ENCODE results near the gene GIMAP4. TPM values are rescaled to one million over a fixed set of nuclear protein-coding genes. Genes with fewer than 3 reads are reported as not detected.

GIMAP4 gene
- total RNA-seq, 1 experiment from 2014 or later, result not detected

DNA sequence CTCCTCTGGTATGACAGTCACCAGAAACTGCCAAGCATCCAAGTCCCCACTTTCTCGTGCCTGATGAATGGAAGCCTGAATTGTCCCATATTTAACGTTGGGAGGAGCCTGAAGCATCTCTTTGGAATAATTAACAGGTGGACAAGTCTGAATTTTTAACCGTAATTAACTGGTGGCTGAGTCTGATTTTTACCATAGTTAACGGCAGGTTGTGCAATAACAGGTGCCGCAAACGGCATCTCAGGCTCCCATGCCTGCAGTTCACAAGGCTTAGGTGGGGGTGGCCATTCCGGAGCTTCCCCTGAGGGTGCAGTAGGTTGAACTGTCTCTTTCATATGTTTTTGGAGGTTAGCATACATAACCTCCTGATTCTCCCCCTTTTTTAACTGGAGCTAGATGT, 2.0 kb upstream of the GIMAP4 start:
- H3K4me1 ChIP-seq (ENCODE audit: insufficient read depth, low read length, poor library complexity, severe bottlenecking), result no peaks in the 10 kb centered on the region
- POLR2A ChIA-PET (ENCODE audit: low non-redundant PET), result no interaction called here
- H3K4me3 ChIP-seq (ENCODE audit: low read depth, low read length, poor library complexity, severe bottlenecking), result no peak overlapping the region
- no peak for DNase-seq (ENCODE audit: low spot score)
- no peak for TF ChIP-seq EZH2 (IDR thresholded peaks at IDR 0.05; ENCODE audit: borderline replicate concordance, low read depth, low read length, poor library complexity, severe bottlenecking)
- no peak for TF ChIP-seq CTCF (conservative IDR thresholded peaks at IDR 0.05; ENCODE audit: low read depth, low read length)
- intact Hi-C loops (cut with micrococcal nuclease; ENCODE audit: unreplicated experiment), result no loop called here
- no peaks in the 10 kb centered on the region for H3K9me3 ChIP-seq (ENCODE audit: low read depth, low read length, poor library complexity, severe bottlenecking)
- no TSS peak for BruUV-seq (replicated peaks)
- no peaks in the 10 kb centered on the region for H3K27me3 ChIP-seq (replicated peaks; ENCODE audit: insufficient read depth, low read depth, low read length, poor library complexity)
- H3K36me3 ChIP-seq (ENCODE audit: insufficient read depth, low read length, poor library complexity, severe bottlenecking), result no peaks in the 10 kb centered on the region
- no peak overlapping the region for H3K27ac ChIP-seq (ENCODE audit: low read depth, low read length, poor library complexity, severe bottlenecking)
- CTCF ChIA-PET, result no interaction called here

DNA sequence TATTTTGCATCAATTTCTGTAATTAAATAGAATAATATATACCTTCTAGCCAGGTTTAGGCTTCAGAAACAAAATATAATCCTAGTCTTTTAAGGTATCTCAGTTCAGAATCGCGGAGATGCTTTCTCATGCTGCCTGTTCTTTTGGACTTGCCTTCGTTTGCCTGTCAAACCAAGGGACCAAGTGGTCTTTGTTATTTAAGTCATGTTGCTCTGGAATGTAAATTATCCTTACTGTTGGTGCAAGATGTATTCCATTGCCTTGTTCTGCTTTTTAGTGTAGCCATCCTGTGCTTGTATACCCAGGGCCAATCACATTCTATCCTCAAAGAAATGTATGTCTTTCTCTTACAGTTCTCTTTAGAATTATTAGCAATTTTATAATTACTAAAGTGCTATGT, 1.1 kb upstream of the GIMAP4 start:
- Histone ChIP-seq H3K4me1 (ENCODE audit: insufficient read depth, low read length, poor library complexity, severe bottlenecking) (no peaks in the 10 kb centered on the region), H3K27me3 (replicated peaks; ENCODE audit: insufficient read depth, low read depth, low read length, poor library complexity) (no peaks in the 10 kb centered on the region), H3K4me3 (ENCODE audit: low read depth, low read length, poor library complexity, severe bottlenecking) (no peak overlapping the region), H3K9me3 (ENCODE audit: low read depth, low read length, poor library complexity, severe bottlenecking) (no peaks in the 10 kb centered on the region), H3K27ac (ENCODE audit: low read depth, low read length, poor library complexity, severe bottlenecking) (no peak overlapping the region), H3K36me3 (ENCODE audit: insufficient read depth, low read length, poor library complexity, severe bottlenecking) (no peaks in the 10 kb centered on the region)
- ChIA-PET CTCF (no interaction called here), POLR2A (ENCODE audit: low non-redundant PET) (no interaction called here)
- TF ChIP-seq EZH2 (IDR thresholded peaks at IDR 0.05; ENCODE audit: borderline replicate concordance, low read depth, low read length, poor library complexity, severe bottlenecking) (no peak), CTCF (conservative IDR thresholded peaks at IDR 0.05; ENCODE audit: low read depth, low read length) (no peak)
- DNase-seq (ENCODE audit: low spot score), result no peak
- no TSS peak for BruUV-seq (replicated peaks)
- intact Hi-C loops (cut with micrococcal nuclease; ENCODE audit: unreplicated experiment), result no loop called here

DNA sequence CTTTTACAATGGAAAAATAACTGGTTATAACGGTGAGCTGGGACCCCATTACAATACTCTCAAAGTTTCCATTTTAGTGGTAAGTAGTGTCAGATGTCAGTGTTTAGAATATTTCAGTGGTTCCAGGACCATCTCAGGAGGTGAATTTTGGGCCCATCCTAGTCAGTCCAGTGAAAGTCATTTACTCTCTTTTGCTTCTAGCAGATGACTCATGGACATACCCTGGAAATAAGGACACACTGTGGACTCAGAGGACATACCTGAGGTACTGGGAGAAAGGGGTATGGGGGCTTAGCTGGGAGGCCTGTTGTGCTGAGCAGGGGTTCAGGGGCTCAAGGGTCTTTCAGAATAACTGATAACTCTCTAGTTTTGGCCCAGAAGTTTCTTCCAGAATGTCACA, 618 bp upstream of the GIMAP4 start:
- no peak overlapping the region for H3K27ac ChIP-seq (ENCODE audit: low read depth, low read length, poor library complexity, severe bottlenecking)
- ChIA-PET CTCF (no interaction called here), POLR2A (ENCODE audit: low non-redundant PET) (no interaction called here)
- BruUV-seq (replicated peaks), result no TSS peak
- intact Hi-C loops (cut with micrococcal nuclease; ENCODE audit: unreplicated experiment), result no loop called here
- no peak for DNase-seq (ENCODE audit: low spot score)
- H3K36me3 ChIP-seq (ENCODE audit: insufficient read depth, low read length, poor library complexity, severe bottlenecking), result no peaks in the 10 kb centered on the region
- TF ChIP-seq EZH2 (IDR thresholded peaks at IDR 0.05; ENCODE audit: borderline replicate concordance, low read depth, low read length, poor library complexity, severe bottlenecking) (no peak), CTCF (conservative IDR thresholded peaks at IDR 0.05; ENCODE audit: low read depth, low read length) (no peak)
- H3K27me3 ChIP-seq (replicated peaks; ENCODE audit: insufficient read depth, low read depth, low read length, poor library complexity), result no peaks in the 10 kb centered on the region
- no peak overlapping the region for H3K4me3 ChIP-seq (ENCODE audit: low read depth, low read length, poor library complexity, severe bottlenecking)
- H3K9me3 ChIP-seq (ENCODE audit: low read depth, low read length, poor library complexity, severe bottlenecking), result no peaks in the 10 kb centered on the region
- H3K4me1 ChIP-seq (ENCODE audit: insufficient read depth, low read length, poor library complexity, severe bottlenecking), result no peaks in the 10 kb centered on the region

Measured in A673 (cell line).